ENCODE measurements around the gene NDUFAF3. TPM values are rescaled to one million over a fixed set of nuclear protein-coding genes. Genes with fewer than 3 reads are reported as not detected.

Gene NDUFAF3
- total RNA-seq (2014; rRNA removed; shearing (Covaris generic)), result 54.3 and 109 TPM in 2 replicates

- H3K4me3 ChIP-seq, result peak within 1 kb of the TSS; percentile 96
- H3K9me3 ChIP-seq (replicated peaks), result no peaks in the 10 kb centered on the region
- peak; percentile 87 to 91 for DNase-seq (ENCODE audit: low read depth in 1 of 2, low spot score in 2 of 2)
- peaks cover 62% of the 10 kb centered on the region for H3K36me3 ChIP-seq
- H3K27ac ChIP-seq, result peak within 1 kb of the TSS; percentile 98
- peaks cover 38% of the 10 kb centered on the region for H3K4me1 ChIP-seq (replicated peaks)
- no peaks in the 10 kb centered on the region for H3K27me3 ChIP-seq (replicated peaks)
Observed at GRCh38 chr3:49021813-49022687, at the start of gene NDUFAF3. TSS of gene NDUFAF3 (plus strand) at chr3:49022121. CDS start at chr3:49022145, 24 bp downstream.

DNA sequence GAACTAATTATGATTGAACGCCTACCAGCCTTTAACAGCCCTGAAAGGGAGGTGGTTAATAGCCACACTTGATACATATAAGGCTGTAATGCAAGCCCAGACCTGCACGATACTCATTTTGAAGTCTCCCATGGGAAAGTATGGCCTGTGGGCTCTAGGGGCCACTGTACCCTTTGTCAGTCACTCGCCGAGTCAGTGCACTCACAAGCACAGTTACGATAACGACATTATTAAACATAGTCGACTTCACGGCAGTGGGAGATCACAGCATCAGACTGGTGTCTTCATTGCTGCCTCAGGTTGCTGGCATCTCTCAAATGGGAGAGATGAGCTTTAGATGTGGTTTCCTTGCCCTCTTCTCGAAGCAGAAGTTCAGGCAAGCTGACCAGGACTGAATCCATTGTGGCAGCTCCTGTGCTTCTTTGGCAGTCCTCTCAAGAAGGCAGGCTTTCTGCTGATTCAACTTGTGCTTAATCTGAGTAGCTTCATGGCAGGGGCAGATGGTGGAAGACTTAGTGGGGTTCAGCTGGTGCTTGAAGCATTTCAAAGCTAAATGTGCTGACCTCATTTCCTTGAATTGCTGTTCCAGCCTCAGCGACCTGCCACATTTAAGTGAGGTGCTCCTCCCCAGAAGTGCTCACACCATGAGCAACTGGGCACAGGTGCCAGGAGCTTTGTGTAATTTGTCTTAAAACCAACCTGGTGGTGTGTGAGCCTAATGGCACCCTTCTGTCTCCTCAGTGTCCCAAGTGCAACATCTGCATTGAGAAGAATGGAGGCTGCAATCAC lies 47.7 kb upstream of the NDUFAF3 start:
- Histone ChIP-seq H3K27me3 (replicated peaks) (no peaks in the 10 kb centered on the region), H3K9me3 (replicated peaks) (no peaks in the 10 kb centered on the region), H3K4me3 (no peak overlapping the region), H3K27ac (no peak overlapping the region), H3K4me1 (replicated peaks) (no peaks in the 10 kb centered on the region), H3K36me3 (peaks cover 83% of the 10 kb centered on the region)
- no peak for DNase-seq (ENCODE audit: low read depth in 1 of 2, low spot score in 2 of 2)

GRCh38 chr3:48979451-48979850 lies 42.5 kb upstream of the NDUFAF3 start:
- H3K36me3 ChIP-seq, result peaks cover 79% of the 10 kb centered on the region
- H3K27ac ChIP-seq, result no peak overlapping the region
- DNase-seq (ENCODE audit: low read depth in 1 of 2, low spot score in 2 of 2), result no peak

GRCh38 chr3:48980295-48980694 lies 41.6 kb upstream of the NDUFAF3 start:
- H3K4me1 ChIP-seq (replicated peaks), result no peaks in the 10 kb centered on the region
- H3K27ac ChIP-seq, result no peak overlapping the region
- no peaks in the 10 kb centered on the region for H3K9me3 ChIP-seq (replicated peaks)
- H3K4me3 ChIP-seq, result no peak overlapping the region
- no peak for DNase-seq (ENCODE audit: low read depth in 1 of 2, low spot score in 2 of 2)
- H3K27me3 ChIP-seq (replicated peaks), result no peaks in the 10 kb centered on the region
- H3K36me3 ChIP-seq, result peaks cover 76% of the 10 kb centered on the region

More at GRCh38 chr3:48979451-48979850, 42.5 kb upstream of the NDUFAF3 start:
- H3K9me3 ChIP-seq (replicated peaks), result no peaks in the 10 kb centered on the region
- H3K4me3 ChIP-seq, result no peak overlapping the region
- no peaks in the 10 kb centered on the region for H3K4me1 ChIP-seq (replicated peaks)
- no peaks in the 10 kb centered on the region for H3K27me3 ChIP-seq (replicated peaks)

- Histone ChIP-seq H3K27me3 (replicated peaks) (no peaks in the 10 kb centered on the region), H3K36me3 (peaks cover 70% of the 10 kb centered on the region), H3K4me3 (no peak overlapping the region), H3K9me3 (replicated peaks) (no peaks in the 10 kb centered on the region), H3K4me1 (replicated peaks) (no peaks in the 10 kb centered on the region), H3K27ac (no peak overlapping the region)
- no peak for DNase-seq (ENCODE audit: low read depth in 1 of 2, low spot score in 2 of 2)
Observed at GRCh38 chr3:48982016-48982415, 39.9 kb upstream of the NDUFAF3 start.

DNA sequence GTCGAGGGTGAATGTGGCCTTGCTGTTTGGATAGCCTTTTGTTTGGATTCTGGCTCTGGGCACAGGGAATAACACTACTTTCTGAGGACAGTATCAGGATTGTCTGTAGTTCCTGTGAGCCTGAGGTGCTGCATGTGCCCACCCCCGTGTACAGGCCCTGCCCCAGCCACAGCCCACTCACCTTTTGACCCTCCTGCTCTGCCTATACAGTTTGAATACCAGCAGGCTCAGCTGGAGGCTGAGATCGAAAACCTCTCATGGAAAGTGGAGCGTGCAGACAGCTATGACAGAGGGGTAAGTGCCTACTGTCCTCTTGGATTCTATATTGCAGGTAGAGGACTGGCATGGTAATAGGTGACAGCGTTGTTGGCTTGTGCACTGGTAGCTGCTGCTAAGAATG lies 39.2 kb upstream of the NDUFAF3 start:
- peaks cover 63% of the 10 kb centered on the region for H3K36me3 ChIP-seq
- H3K27me3 ChIP-seq (replicated peaks), result no peaks in the 10 kb centered on the region
- no peak overlapping the region for H3K27ac ChIP-seq
- no peak for DNase-seq (ENCODE audit: low read depth in 1 of 2, low spot score in 2 of 2)
- H3K4me1 ChIP-seq (replicated peaks), result no peaks in the 10 kb centered on the region
- H3K9me3 ChIP-seq (replicated peaks), result no peaks in the 10 kb centered on the region
- no peak overlapping the region for H3K4me3 ChIP-seq

- H3K4me1 ChIP-seq (replicated peaks), result no peaks in the 10 kb centered on the region
- H3K27ac ChIP-seq, result no peak overlapping the region
- DNase-seq (ENCODE audit: low read depth in 1 of 2, low spot score in 2 of 2), result no peak
- H3K36me3 ChIP-seq, result peaks cover 60% of the 10 kb centered on the region
- H3K4me3 ChIP-seq, result no peak overlapping the region
- no peaks in the 10 kb centered on the region for H3K27me3 ChIP-seq (replicated peaks)
- no peaks in the 10 kb centered on the region for H3K9me3 ChIP-seq (replicated peaks)
Observed at GRCh38 chr3:48983096-48983495, 38.8 kb upstream of the NDUFAF3 start.

DNA sequence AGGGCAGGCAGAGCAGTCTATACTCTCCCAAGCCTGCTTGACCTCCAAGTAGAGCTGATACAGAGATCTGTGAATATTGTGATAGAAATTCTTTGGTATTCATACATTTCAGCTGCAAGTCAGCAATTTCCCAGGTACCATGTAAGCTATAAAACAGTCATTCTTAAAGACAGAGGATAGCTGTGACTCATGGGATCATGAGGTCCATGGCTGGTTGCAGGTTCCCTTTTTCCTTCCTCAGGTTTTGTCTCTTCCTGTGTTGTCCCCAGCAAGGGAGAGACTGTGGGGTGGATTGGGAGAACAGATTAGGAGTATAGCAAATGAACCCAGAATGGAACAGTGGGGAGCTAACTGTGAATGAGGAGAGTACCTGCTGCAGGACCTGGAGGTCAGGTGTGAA lies 37.3 kb upstream of the NDUFAF3 start:
- DNase-seq (ENCODE audit: low read depth in 1 of 2, low spot score in 2 of 2), result no peak
- H3K4me3 ChIP-seq, result no peak overlapping the region
- peaks cover 8% of the 10 kb centered on the region for H3K4me1 ChIP-seq (replicated peaks)
- no peaks in the 10 kb centered on the region for H3K27me3 ChIP-seq (replicated peaks)
- H3K27ac ChIP-seq, result no peak overlapping the region
- H3K36me3 ChIP-seq, result peaks cover 48% of the 10 kb centered on the region
- H3K9me3 ChIP-seq (replicated peaks), result no peaks in the 10 kb centered on the region

DNA sequence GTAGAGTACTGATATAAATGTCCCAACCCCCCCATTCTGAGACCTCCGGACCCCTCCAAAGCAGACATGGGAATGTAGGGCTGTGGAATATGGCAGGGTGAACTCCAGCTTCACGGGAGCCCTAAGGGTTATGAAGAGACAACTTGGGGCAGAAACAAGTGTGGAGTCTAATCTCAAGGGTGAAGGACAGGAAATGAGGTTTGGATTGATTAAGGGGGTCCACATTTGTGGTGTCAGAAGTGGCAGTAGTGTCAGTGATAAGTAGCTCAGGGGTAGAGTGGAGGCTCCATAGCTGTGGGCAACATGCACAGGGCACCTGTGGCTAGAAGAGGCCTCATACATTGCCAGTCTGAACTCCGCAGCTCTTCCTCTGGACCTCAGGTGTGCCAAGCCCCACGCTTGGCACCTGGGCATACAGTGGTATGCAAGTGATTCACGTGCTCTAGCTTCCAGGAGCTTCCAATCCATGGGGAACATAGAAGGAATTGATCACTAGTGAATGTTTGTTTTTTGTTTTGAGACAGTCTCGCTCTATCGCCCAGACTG lies 36.0 kb upstream of the NDUFAF3 start:
- no peaks in the 10 kb centered on the region for H3K27me3 ChIP-seq (replicated peaks)
- peaks cover 44% of the 10 kb centered on the region for H3K36me3 ChIP-seq
- H3K4me3 ChIP-seq, result no peak overlapping the region
- no peaks in the 10 kb centered on the region for H3K9me3 ChIP-seq (replicated peaks)
- H3K4me1 ChIP-seq (replicated peaks), result peaks cover 19% of the 10 kb centered on the region
- no peak for DNase-seq (ENCODE audit: low read depth in 1 of 2, low spot score in 2 of 2)
- no peak overlapping the region for H3K27ac ChIP-seq

DNA sequence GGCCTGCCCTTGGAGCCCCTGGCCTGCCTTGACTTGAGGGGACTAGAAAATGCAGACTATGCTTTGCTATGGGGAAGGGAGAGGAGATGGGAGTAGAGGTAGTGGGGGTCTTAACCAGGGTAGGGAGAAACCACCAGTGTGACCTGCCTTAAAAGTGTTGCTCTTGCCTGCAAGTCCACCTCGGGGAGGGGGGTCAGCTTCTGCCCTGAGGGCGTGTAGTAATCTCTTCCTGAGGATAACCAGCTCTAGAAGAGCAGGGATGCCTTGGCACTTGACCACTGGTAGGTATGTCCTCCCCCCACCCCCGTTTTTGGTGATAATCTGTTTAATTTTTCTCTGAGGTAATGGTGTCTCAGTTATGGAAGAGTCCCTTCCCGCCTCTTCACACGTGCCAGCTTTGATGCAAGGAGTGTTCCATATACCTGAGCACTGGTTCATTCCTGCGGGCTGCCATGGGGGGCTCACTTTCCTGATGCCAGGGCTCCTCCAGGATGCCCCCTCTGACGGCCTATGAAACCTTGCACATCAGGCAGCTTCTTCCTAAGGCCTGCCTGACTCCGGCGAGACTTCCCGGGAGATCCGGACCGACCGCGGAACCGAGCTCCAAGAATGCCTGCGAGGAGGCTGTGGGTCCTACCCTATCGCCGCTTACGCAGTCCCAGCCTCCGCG lies 32.7 kb upstream of the NDUFAF3 start:
- Histone ChIP-seq H3K9me3 (replicated peaks) (no peaks in the 10 kb centered on the region), H3K27ac (peak overlapping the region; percentile 95), H3K27me3 (replicated peaks) (no peaks in the 10 kb centered on the region), H3K36me3 (peaks cover 18% of the 10 kb centered on the region), H3K4me1 (replicated peaks) (peaks cover 29% of the 10 kb centered on the region), H3K4me3 (peak overlapping the region; percentile 77)
- DNase-seq (ENCODE audit: low read depth in 1 of 2, low spot score in 2 of 2), result no peak

DNA sequence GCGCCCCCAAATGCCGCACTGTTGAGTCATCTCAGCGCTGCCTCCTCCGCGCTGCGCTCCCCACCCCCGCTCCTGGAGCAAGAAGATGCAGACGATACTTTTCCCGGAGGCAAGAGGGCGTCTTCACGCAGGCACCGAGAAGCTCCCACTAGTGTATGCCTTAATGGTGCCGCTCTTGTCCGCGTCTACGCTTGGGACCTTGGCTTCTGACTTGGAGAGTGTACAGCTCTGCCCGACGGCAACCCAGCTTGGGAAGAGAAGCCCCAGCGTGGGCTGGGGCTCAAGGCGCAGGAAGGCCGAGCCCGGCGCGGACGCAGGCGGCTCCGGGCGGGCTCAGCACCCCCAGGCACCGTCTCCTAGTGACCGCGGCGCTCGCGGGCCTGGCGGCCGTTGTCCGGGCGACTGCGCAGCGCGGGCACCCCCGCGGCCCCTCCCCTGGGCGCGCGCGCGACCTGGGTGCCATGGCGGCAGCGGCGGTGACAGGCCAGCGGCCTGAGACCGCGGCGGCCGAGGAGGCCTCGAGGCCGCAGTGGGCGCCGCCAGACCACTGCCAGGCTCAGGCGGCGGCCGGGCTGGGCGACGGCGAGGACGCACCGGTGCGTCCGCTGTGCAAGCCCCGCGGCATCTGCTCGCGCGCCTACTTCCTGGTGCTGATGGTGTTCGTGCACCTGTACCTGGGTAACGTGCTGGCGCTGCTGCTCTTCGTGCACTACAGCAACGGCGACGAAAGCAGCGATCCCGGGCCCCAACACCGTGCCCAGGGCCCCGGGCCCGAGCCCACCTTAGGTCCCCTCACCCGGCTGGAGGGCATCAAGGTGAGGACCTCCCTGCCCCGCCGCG lies 31.9 kb upstream of the NDUFAF3 start, which contains the start of gene P4HTM:
Gene P4HTM, plus strand, starts transcription at position 446 of the 840 bp plus-strand sequence. Its CDS starts 16 bp downstream, at position 462.
- Histone ChIP-seq H3K27me3 (replicated peaks) (no peaks in the 10 kb centered on the region), H3K4me3 (peak within 1 kb of the TSS; percentile 77), H3K4me1 (replicated peaks) (peaks cover 29% of the 10 kb centered on the region), H3K27ac (peak within 1 kb of the TSS; percentile 95), H3K9me3 (replicated peaks) (no peaks in the 10 kb centered on the region), H3K36me3 (peaks cover 17% of the 10 kb centered on the region)
- DNase-seq (ENCODE audit: low read depth in 1 of 2, low spot score in 2 of 2), result peak; percentile 92 to 96

- H3K27ac ChIP-seq, result peak overlapping the region; percentile 95
Observed at GRCh38 chr3:48990636-48991469, 31.1 kb upstream of the NDUFAF3 start.

More at GRCh38 chr3:48990636-48991469, 31.1 kb upstream of the NDUFAF3 start:
- Histone ChIP-seq H3K27me3 (replicated peaks) (no peaks in the 10 kb centered on the region), H3K36me3 (peaks cover 12% of the 10 kb centered on the region), H3K4me3 (peak overlapping the region; percentile 77), H3K9me3 (replicated peaks) (no peaks in the 10 kb centered on the region), H3K4me1 (replicated peaks) (peaks cover 29% of the 10 kb centered on the region)
- peak in 1 of 2 experiments; percentile 33 for DNase-seq (ENCODE audit: low read depth in 1 of 2, low spot score in 2 of 2)
